HepG2 (cell line): ENCODE measurements around the gene AJUBA. TPM values are rescaled to one million over a fixed set of nuclear protein-coding genes. Genes with fewer than 3 reads are reported as not detected.

Experiments used
- ATF1 ChIP-seq: IDR thresholded peaks from 2 replicates; pipeline ENCODE4 v1.6.1; 2016; ENCODE audit warnings: mild to moderate bottlenecking, control low read depth
- CBX1 ChIP-seq: IDR thresholded peaks from one replicate; pipeline ENCODE4 v1.6.1; 2016; ENCODE audit warnings: antibody characterized with exemption, low read depth
- CSRNP2 ChIP-seq: sonication (generic); formaldehyde crosslinking; conservative IDR thresholded peaks from 2 replicates; pipeline ENCODE4 v1.8.0; 2022; ENCODE audit warnings: low read depth, missing genetic modification reagents
- MAFK ChIP-seq, 2 experiments: IDR thresholded peaks in 1 of 2; conservative IDR thresholded peaks in 1 of 2; 2 replicates each; pipeline ENCODE4 v1.6.1; 2011; ENCODE audit warnings: improper control_type of control experiment in 2 of 2, low read length in 2 of 2
- MXI1 ChIP-seq: IDR thresholded peaks from 3 replicates; pipeline ENCODE4 v1.6.1; 2012; ENCODE audit warnings: low read depth, low read length, inconsistent platforms, borderline replicate concordance
- REXO4 ChIP-seq: sonication (generic); formaldehyde crosslinking; IDR thresholded peaks from 2 replicates; pipeline ENCODE4 v1.8.0; 2022; ENCODE audit warnings: missing genetic modification reagents, mild to moderate bottlenecking, borderline replicate concordance
- TCF12 ChIP-seq, 2 experiments: fragments of 450-650 bp in 1 of 2; sonication (generic) in 1 of 2; formaldehyde crosslinking in 1 of 2; IDR thresholded peaks; 2 replicates each; pipeline versions ENCODE4 v1.6.1 to v1.8.0; 2017 to 2022; ENCODE audit warnings: antibody characterized with exemption in 1 of 2, mild to moderate bottlenecking in 1 of 2, missing genetic modification reagents in 1 of 2, moderate library complexity in 1 of 2
- ZNF224 ChIP-seq: sonication (generic); formaldehyde crosslinking; IDR thresholded peaks from 2 replicates; pipeline ENCODE4 v1.5.0; 2020; ENCODE audit warnings: mild to moderate bottlenecking, missing genetic modification reagents
- ZNF430 ChIP-seq: sonication (generic); formaldehyde crosslinking; IDR thresholded peaks from 2 replicates; pipeline ENCODE4 v1.9.0; 2021; ENCODE audit warnings: mild to moderate bottlenecking, missing genetic modification reagents
- ZNF543 ChIP-seq: sonication (generic); formaldehyde crosslinking; IDR thresholded peaks from 2 replicates; pipeline ENCODE4 v1.4.0; 2020; ENCODE audit warnings: mild to moderate bottlenecking, missing genetic modification reagents
- ZNF629 ChIP-seq: sonication (generic); formaldehyde crosslinking; conservative IDR thresholded peaks from 2 replicates; pipeline ENCODE4 v1.5.0; 2020; ENCODE audit warnings: missing genetic modification reagents
- polyA plus RNA-seq, 8 experiments: library from polyadenylated mRNA; depleted of rRNA in 3 of 8; stranded (reverse) in 7 of 8; unstranded in 1 of 8; fragments of >200 nt; fragmentation: Illumina TruSeq in 4 of 8; extraction: Trizol in 4 of 8; gene quantifications; 2 replicates each; pipeline versions ENCODE4 v1.2.1 to v1.2.3, GENCODE V29; 2011 to 2016; ENCODE audit warnings: low read depth in 4 of 8, missing spikeins in 1 of 8, mixed read lengths in 1 of 8; ENCODE audit not compliant: insufficient read depth in 1 of 8
- total RNA-seq, 5 experiments: library from RNA; depleted of rRNA; stranded (reverse); fragments of >200 nt; fragmentation: Illumina TruSeq; extraction: Trizol; gene quantifications; 2 replicates each; pipeline ENCODE4 v1.2.3, GENCODE V29; 2016; ENCODE audit warnings: low read depth in 1 of 5
- TF ChIP-seq, protein P1 (sequence below): sonication (generic); formaldehyde crosslinking; IDR thresholded peaks from 2 replicates; pipeline ENCODE4 v1.4.0; 2020; ENCODE audit warnings: missing genetic modification reagents, borderline replicate concordance
- TF ChIP-seq, protein P2 (sequence below): sonication (generic); formaldehyde crosslinking; IDR thresholded peaks from 2 replicates; pipeline ENCODE4 v1.8.0; 2022; ENCODE audit warnings: missing genetic modification reagents, mild to moderate bottlenecking, borderline replicate concordance
- TF ChIP-seq, protein P3 (sequence below), 2 experiments: fragments of 450-650 bp in 1 of 2; sonication (generic) in 1 of 2; formaldehyde crosslinking in 1 of 2; IDR thresholded peaks; 2 replicates each; pipeline versions ENCODE4 v1.6.1 to v1.8.0; 2016 to 2022; ENCODE audit warnings: antibody characterized with exemption in 1 of 2, mild to moderate bottlenecking in 1 of 2, missing genetic modification reagents in 1 of 2

Gene AJUBA
- total and polyA plus RNA-seq, 2 of the 13 experiments (the other 11 are each of a cell fraction or from before 2014, with no cell fraction given), result 157 to 241 TPM

- TF ChIP-seq ZNF629 (CRISPR knock-in tag) (peak; percentile 90), MAFK (conservative IDR thresholded peaks at IDR 0.05 in 1 of 2, IDR thresholded peaks at IDR 0.05 in 1 of 2; ENCODE audit: low read length in 2 of 2) (peak in 1 of 2 experiments; percentile 17; a peak in 3 of 4 replicates), MXI1 (peak; percentile 98; the same call in 2 of the 3 replicates), CSRNP2 (CRISPR knock-in tag) (no peak; the same call in 1 of the 2 replicates), ZNF543 (peak; percentile 98), ATF1 (CRISPR knock-in tag) (peak; percentile 93), ZNF430 (CRISPR knock-in tag) (peak; percentile 97), REXO4 (CRISPR knock-in tag) (no peak), ZNF224 (CRISPR knock-in tag) (peak; percentile 88), CBX1 (peak; percentile 99), TCF12 (IDR thresholded peaks at IDR 0.05) (no peak; the same call in 1 of the 2 replicates), TCF12 (CRISPR knock-in tag; IDR thresholded peaks at IDR 0.05) (0 out of 2 replicates have a peak, but pooled peaks have one; percentile 76)
- TF ChIP-seq, protein P1, sequence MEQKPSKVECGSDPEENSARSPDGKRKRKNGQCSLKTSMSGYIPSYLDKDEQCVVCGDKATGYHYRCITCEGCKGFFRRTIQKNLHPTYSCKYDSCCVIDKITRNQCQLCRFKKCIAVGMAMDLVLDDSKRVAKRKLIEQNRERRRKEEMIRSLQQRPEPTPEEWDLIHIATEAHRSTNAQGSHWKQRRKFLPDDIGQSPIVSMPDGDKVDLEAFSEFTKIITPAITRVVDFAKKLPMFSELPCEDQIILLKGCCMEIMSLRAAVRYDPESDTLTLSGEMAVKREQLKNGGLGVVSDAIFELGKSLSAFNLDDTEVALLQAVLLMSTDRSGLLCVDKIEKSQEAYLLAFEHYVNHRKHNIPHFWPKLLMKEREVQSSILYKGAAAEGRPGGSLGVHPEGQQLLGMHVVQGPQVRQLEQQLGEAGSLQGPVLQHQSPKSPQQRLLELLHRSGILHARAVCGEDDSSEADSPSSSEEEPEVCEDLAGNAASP, result peak; percentile 92
- TF ChIP-seq, protein P2, sequence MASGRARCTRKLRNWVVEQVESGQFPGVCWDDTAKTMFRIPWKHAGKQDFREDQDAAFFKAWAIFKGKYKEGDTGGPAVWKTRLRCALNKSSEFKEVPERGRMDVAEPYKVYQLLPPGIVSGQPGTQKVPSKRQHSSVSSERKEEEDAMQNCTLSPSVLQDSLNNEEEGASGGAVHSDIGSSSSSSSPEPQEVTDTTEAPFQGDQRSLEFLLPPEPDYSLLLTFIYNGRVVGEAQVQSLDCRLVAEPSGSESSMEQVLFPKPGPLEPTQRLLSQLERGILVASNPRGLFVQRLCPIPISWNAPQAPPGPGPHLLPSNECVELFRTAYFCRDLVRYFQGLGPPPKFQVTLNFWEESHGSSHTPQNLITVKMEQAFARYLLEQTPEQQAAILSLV (CRISPR knock-in tag), result peak; percentile 99
- TF ChIP-seq, protein P3, sequence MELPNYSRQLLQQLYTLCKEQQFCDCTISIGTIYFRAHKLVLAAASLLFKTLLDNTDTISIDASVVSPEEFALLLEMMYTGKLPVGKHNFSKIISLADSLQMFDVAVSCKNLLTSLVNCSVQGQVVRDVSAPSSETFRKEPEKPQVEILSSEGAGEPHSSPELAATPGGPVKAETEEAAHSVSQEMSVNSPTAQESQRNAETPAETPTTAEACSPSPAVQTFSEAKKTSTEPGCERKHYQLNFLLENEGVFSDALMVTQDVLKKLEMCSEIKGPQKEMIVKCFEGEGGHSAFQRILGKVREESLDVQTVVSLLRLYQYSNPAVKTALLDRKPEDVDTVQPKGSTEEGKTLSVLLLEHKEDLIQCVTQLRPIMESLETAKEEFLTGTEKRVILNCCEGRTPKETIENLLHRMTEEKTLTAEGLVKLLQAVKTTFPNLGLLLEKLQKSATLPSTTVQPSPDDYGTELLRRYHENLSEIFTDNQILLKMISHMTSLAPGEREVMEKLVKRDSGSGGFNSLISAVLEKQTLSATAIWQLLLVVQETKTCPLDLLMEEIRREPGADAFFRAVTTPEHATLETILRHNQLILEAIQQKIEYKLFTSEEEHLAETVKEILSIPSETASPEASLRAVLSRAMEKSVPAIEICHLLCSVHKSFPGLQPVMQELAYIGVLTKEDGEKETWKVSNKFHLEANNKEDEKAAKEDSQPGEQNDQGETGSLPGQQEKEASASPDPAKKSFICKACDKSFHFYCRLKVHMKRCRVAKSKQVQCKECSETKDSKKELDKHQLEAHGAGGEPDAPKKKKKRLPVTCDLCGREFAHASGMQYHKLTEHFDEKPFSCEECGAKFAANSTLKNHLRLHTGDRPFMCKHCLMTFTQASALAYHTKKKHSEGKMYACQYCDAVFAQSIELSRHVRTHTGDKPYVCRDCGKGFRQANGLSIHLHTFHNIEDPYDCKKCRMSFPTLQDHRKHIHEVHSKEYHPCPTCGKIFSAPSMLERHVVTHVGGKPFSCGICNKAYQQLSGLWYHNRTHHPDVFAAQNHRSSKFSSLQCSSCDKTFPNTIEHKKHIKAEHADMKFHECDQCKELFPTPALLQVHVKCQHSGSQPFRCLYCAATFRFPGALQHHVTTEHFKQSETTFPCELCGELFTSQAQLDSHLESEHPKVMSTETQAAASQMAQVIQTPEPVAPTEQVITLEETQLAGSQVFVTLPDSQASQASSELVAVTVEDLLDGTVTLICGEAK (IDR thresholded peaks at IDR 0.05), result peak; percentile 36
- TF ChIP-seq, protein P3 (CRISPR knock-in tag; IDR thresholded peaks at IDR 0.05), result peak; percentile 78; the same call in 1 of the 2 replicates
These were observed 53.0 kb downstream of the AJUBA start, which contains the start of gene PRMT5 (continued) for GRCh38 chr14:22929104-22929960.
